ENCODE results near the gene MAOA. TPM values are rescaled to one million over a fixed set of nuclear protein-coding genes. Genes with fewer than 3 reads are reported as not detected.

MAOA gene
- total and polyA plus RNA-seq, 10 donors, result 1.5 to 24.9 (median 7.1) TPM

DNA sequence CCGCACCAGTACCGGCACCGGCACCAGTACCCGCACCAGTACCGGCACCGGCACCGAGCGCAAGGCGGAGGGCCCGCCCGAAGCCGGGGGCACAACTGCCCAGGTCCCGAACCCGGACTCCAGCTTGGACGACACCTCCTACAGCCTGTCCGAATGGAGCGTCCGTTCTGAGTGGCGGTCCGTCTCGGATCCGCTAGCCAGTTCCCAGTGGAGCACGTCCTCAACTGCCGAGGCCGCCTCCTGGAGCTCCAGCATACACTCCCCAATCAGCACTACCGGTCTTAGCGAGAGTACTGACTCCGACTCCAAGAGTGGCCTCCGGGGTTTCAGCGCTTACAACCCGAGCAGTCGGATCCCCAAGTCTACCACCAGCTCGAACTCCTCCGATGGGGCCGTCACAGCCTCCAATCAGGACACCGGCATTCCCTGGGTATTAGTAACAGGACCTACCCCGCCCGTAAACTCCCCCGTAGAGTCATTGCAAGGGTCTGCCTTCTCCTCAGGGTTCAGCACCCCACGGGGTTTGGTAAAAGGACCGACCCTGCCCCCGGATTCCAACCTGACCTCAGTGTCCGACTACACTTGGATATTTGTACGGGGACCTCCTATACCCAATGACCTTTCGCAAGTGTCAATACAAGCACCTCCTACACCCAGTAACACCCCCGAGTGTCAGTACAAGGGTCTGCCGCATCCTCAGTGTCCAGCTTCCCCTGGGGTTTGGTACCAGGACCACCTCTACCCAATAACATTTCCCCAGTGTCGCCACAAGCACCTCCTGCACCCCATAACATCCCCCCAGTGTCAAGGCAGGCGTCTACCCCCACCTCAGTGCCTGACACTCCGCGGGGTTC lies 721 bp upstream of the MAOA start:
- H3K36me3 ChIP-seq, result no peaks in the 10 kb centered on the region
- WGBS, 5 donors, result 1 to 51% (median 4%) methylated on average over 6 to 51 of the region's 51 CpGs
- H3K27ac ChIP-seq, result peak overlapping the region; percentile 57 to 93 (median 76)
- no peak for TF ChIP-seq POLR2AphosphoS5 (IDR thresholded peaks at IDR 0.05)
- TF ChIP-seq, protein P1, sequence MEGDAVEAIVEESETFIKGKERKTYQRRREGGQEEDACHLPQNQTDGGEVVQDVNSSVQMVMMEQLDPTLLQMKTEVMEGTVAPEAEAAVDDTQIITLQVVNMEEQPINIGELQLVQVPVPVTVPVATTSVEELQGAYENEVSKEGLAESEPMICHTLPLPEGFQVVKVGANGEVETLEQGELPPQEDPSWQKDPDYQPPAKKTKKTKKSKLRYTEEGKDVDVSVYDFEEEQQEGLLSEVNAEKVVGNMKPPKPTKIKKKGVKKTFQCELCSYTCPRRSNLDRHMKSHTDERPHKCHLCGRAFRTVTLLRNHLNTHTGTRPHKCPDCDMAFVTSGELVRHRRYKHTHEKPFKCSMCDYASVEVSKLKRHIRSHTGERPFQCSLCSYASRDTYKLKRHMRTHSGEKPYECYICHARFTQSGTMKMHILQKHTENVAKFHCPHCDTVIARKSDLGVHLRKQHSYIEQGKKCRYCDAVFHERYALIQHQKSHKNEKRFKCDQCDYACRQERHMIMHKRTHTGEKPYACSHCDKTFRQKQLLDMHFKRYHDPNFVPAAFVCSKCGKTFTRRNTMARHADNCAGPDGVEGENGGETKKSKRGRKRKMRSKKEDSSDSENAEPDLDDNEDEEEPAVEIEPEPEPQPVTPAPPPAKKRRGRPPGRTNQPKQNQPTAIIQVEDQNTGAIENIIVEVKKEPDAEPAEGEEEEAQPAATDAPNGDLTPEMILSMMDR (IDR thresholded peaks at IDR 0.05 in 8 of 11, conservative IDR thresholded peaks at IDR 0.05 in 3 of 11), result peak in 1 of 11 experiments; percentile 1
- H3K27me3 ChIP-seq (replicated peaks in 1 of 7), result peaks cover 0 to 24% (median 6%) of the 10 kb centered on the region in 7 donors
- peaks cover 0 to 4% (median 0%) of the 10 kb centered on the region in 8 donors for H3K9me3 ChIP-seq
- H3K4me1 ChIP-seq, result no peaks in the 10 kb centered on the region
- H3K4me3 ChIP-seq, result peak overlapping the region; percentile 30 to 82 (median 48)
- no peak for DNase-seq
- intact Hi-C loops (cut with DNase I; ENCODE audit: low total_unique reads), result no loop called here

DNA sequence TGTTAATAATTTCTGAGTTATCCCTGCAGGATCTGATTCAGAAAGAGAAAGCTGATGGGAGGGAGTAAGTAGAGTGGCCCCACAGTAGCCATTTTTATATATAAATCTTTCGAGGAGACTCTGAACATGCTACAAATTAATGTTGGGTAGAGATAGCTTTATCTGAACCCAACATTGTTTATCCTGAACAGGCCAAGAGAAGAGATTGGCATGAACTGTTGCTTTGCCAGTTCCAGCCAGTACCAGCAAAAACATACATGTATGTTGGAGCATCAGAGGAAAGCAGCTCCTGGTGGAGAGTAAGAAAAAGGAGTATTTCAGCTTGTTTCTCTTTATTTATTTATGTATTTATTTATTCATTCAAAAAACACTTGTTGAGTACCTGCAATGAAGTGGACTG lies 1.6 kb downstream of the MAOA start:
- WGBS, 5 donors, result 69 to 92% (median 75%) methylated on average over 1 of the region's 1 CpG
- DNase-seq, result no peak
- Histone ChIP-seq H3K27ac (no peak overlapping the region), H3K4me1 (no peaks in the 10 kb centered on the region), H3K9me3 (peaks cover 0 to 4% (median 0%) of the 10 kb centered on the region in 8 donors), H3K36me3 (no peaks in the 10 kb centered on the region), H3K27me3 (replicated peaks in 1 of 7) (peaks cover 0 to 42% (median 6%) of the 10 kb centered on the region in 7 donors), H3K4me3 (peak overlapping the region in 3 of 8 donors; percentile 12 to 32 (median 24))
- TF ChIP-seq, protein P1 (IDR thresholded peaks at IDR 0.05 in 8 of 11, conservative IDR thresholded peaks at IDR 0.05 in 3 of 11), result no peak
- no peak for TF ChIP-seq POLR2AphosphoS5 (IDR thresholded peaks at IDR 0.05)
- no peak for TF ChIP-seq POLR2A (IDR thresholded peaks at IDR 0.05)
- intact Hi-C loops (cut with DNase I; ENCODE audit: low total_unique reads), result no loop called here

DNA sequence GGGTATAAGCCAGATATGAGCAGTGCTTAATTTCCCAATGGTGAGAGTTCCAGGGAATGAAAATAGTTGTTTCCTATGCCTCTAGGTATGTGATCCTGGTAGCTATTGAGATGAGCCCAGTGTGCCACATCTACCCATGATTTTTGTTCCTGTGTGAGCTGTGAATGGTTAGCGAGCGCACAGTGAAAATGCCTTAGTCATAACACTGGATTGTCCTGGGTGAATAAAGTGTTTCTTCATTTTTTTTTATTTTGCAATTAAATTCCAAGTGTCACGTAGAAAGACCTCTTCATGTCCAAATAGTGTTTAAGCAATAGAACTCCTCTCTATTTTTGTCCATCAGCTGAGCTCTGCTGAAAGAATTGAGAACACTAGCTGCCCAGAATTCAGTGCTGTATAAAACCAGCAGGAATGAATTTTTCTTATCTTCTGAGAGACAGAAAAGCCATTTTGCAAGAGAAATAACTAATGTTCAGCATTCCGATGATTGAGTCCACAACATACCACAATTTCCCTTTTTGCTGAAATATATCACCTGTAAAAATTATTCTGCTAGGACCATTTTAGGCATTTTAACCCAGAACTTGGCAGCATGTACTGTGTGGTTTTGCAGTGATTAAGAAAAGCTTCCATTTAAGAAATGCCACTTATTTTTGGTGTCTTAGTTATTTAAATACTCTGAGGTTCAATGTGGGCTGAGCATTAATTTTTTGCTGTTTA lies 5.6 kb downstream of the MAOA start:
- Histone ChIP-seq H3K4me3 (no peak overlapping the region), H3K9me3 (no peaks in the 10 kb centered on the region), H3K27ac (peak overlapping the region in 1 of 8 donors; percentile 30), H3K36me3 (no peaks in the 10 kb centered on the region), H3K27me3 (replicated peaks in 1 of 7) (peaks cover 0 to 25% (median 0%) of the 10 kb centered on the region in 7 donors), H3K4me1 (no peaks in the 10 kb centered on the region)
- 42 to 67% (median 61%) methylated on average over 4 of the region's 4 CpGs for WGBS, 5 donors
- intact Hi-C loops (cut with DNase I; ENCODE audit: low total_unique reads), result no loop called here
- no peak for DNase-seq
- TF ChIP-seq POLR2A (IDR thresholded peaks at IDR 0.05) (no peak), POLR2AphosphoS5 (IDR thresholded peaks at IDR 0.05) (no peak)
- TF ChIP-seq, protein P1 (IDR thresholded peaks at IDR 0.05 in 8 of 11, conservative IDR thresholded peaks at IDR 0.05 in 3 of 11), result no peak

DNA sequence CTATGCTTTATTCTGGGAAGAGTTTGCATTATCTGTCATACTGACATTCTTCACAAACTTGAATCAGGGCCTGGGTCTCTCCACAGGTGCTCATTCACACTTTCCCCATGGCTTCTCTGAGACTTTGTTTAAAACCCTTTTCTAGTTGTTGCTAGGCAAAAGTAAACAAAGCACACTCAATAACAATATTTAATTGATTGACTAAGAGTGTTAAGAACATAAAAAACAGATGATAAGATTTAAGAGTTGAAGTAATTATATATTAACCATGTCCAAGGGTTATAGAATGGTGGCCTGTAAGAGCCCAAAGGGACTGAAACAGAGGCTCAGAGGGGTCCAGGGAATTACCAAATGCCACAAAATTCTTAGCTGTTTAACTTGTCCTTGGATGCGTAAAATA lies 7.1 kb downstream of the MAOA start:
- WGBS, 5 donors, result 89 to 100% (median 100%) methylated on average over 1 of the region's 1 CpG
- Histone ChIP-seq H3K27ac (no peak overlapping the region), H3K4me3 (no peak overlapping the region)

More for the DNA sequence above, 7.1 kb downstream of the MAOA start:
- TF ChIP-seq POLR2AphosphoS5 (IDR thresholded peaks at IDR 0.05) (no peak), POLR2A (IDR thresholded peaks at IDR 0.05) (no peak)
- TF ChIP-seq, protein P1 (IDR thresholded peaks at IDR 0.05 in 8 of 11, conservative IDR thresholded peaks at IDR 0.05 in 3 of 11), result no peak
- Histone ChIP-seq H3K9me3 (no peaks in the 10 kb centered on the region), H3K36me3 (no peaks in the 10 kb centered on the region), H3K27me3 (replicated peaks in 1 of 7) (peaks cover 0 to 25% (median 0%) of the 10 kb centered on the region in 7 donors), H3K4me1 (no peaks in the 10 kb centered on the region)
- no peak for DNase-seq
- intact Hi-C loops (cut with DNase I; ENCODE audit: low total_unique reads), result no loop called here
